HepG2 (cell line): ENCODE measurements around the gene RAB6B. TPM values are rescaled to one million over a fixed set of nuclear protein-coding genes. Genes with fewer than 3 reads are reported as not detected.

ENCODE experiments used
- ATAC-seq: fragments of 200-7000 bp; cut with Tn5 transposase; 3 replicates; pipeline ENCODE4 v1.9.1; 2020; ENCODE audit warnings: mild to moderate bottlenecking, moderate library complexity
- BruUV-seq: library from RNA; stranded (reverse); fragments of 400-500 nt; replicated peaks from 2 replicates; lab custom pipeline; 2021; lab: Mats Ljungman, UMichigan
- CTCF ChIA-PET: fragments of 300-600 bp; formaldehyde crosslinking; extraction: SDS; loops from one replicate; lab custom pipeline; 2021; ENCODE audit warnings: low total read pairs, inconsistent platforms, low intra/inter-chr PET ratio; lab: Yijun Ruan, JAX
- POLR2A ChIA-PET: fragments of 350-600 bp; sonication (Branson Sonifier 250); formaldehyde crosslinking; loops from one replicate; lab custom pipeline; 2020; ENCODE audit warnings: antibody characterized with exemption, inconsistent platforms; lab: Yijun Ruan, JAX
- DNase-seq: peaks from one replicate; pipeline ENCODE4 v3.0.0-alpha.2; 2015; ENCODE audit warnings: low spot score
- FAIRE-seq: peaks from 3 replicates; lab custom pipeline; 2011; peaks lifted over from hg19 to GRCh38; lab: Jason Lieb, UNC
- H2AFZ ChIP-seq: one replicate; pipeline ENCODE4 v1.6.1; 2011; ENCODE audit warnings: low read length, inconsistent platforms
- H3K27ac ChIP-seq: fragments of 300-600 bp; 3 replicates; pipeline ENCODE4 v1.8.0; 2011; ENCODE audit warnings: mixed run types, mild to moderate bottlenecking, mixed read lengths, low read length, inconsistent platforms; ENCODE audit not compliant: insufficient read depth; ENCODE audit errors: extremely low read length
- H3K27me3 ChIP-seq, 2 experiments: fragments of 200-600 bp in 1 of 2; 2 replicates in 1 of 2; 3 replicates in 1 of 2; pipeline versions ENCODE4 v1.6.0 to v1.8.0; 2011; ENCODE audit warnings: low read length in 2 of 2, mild to moderate bottlenecking in 2 of 2, moderate library complexity in 2 of 2, inconsistent platforms in 1 of 2; ENCODE audit not compliant: insufficient read depth in 2 of 2, control insufficient read depth in 1 of 2
- H3K36me3 ChIP-seq, 2 experiments: fragments of 200-600 bp in 1 of 2; replicated peaks in 1 of 2; 2 replicates in 1 of 2; 3 replicates in 1 of 2; pipeline versions ENCODE4 v1.5.1 to v1.8.0; 2011; ENCODE audit warnings: low read length in 2 of 2, inconsistent platforms in 1 of 2; ENCODE audit not compliant: insufficient read depth in 2 of 2, control insufficient read depth in 1 of 2
- H3K4me1 ChIP-seq: 2 replicates; pipeline ENCODE4 v1.5.1; 2012; ENCODE audit warnings: low read length, inconsistent platforms; ENCODE audit not compliant: insufficient read depth
- H3K4me2 ChIP-seq: 2 replicates; pipeline ENCODE4 v1.6.0; 2011; ENCODE audit warnings: low read depth, low read length, inconsistent platforms
- H3K4me3 ChIP-seq, 3 experiments: fragments of 200-600 bp in 1 of 3; sonication (generic), shearing (Covaris generic) in 1 of 3; replicated peaks in 1 of 3; 2 replicates each; pipeline ENCODE4 v1.5.1; 2011 to 2016; ENCODE audit warnings: low read length in 3 of 3, inconsistent platforms in 2 of 3, low read depth in 2 of 3, mild to moderate bottlenecking in 2 of 3, control low read depth in 1 of 3, mixed read lengths in 1 of 3; ENCODE audit not compliant: insufficient read depth in 1 of 3
- H3K79me2 ChIP-seq: one replicate; pipeline ENCODE4 v1.6.1; 2011; ENCODE audit warnings: low read length, inconsistent platforms; ENCODE audit not compliant: insufficient read depth
- H3K9ac ChIP-seq: 2 replicates; pipeline ENCODE4 v1.6.0; 2011; ENCODE audit warnings: mild to moderate bottlenecking, low read depth, low read length, inconsistent platforms; ENCODE audit not compliant: insufficient read depth
- H3K9me3 ChIP-seq: 2 replicates; pipeline ENCODE4 v1.5.1; 2012; ENCODE audit warnings: mild to moderate bottlenecking, low read length
- H4K20me1 ChIP-seq: 2 replicates; pipeline ENCODE4 v1.6.0; 2011; ENCODE audit warnings: inconsistent platforms, mild to moderate bottlenecking, low read length, moderate library complexity; ENCODE audit not compliant: insufficient read depth
- FOSL1 ChIP-seq: sonication (generic); formaldehyde crosslinking; IDR thresholded peaks from 2 replicates; pipeline ENCODE4 v1.9.0; 2021; ENCODE audit warnings: missing genetic modification reagents, borderline replicate concordance
- KDM5A ChIP-seq: fragments of 200-600 bp; sonication (generic); IDR thresholded peaks from 2 replicates; pipeline ENCODE4 v1.7.0; 2018; ENCODE audit warnings: antibody characterized with exemption, mild to moderate bottlenecking, low read length, borderline replicate concordance
- KMT2B ChIP-seq: IDR thresholded peaks from 2 replicates; pipeline ENCODE4 v1.6.1; 2016; ENCODE audit warnings: missing genetic modification reagents, missing compliant biosample characterization
- MLLT10 ChIP-seq: sonication (generic); formaldehyde crosslinking; IDR thresholded peaks from 2 replicates; pipeline ENCODE4 v1.4.0; 2020; ENCODE audit warnings: missing genetic modification reagents
- NFIC ChIP-seq: IDR thresholded peaks from 2 replicates; pipeline ENCODE4 v1.6.1; 2012; ENCODE audit warnings: mild to moderate bottlenecking, low read length, inconsistent platforms
- TBX2 ChIP-seq: sonication (generic); formaldehyde crosslinking; IDR thresholded peaks from 2 replicates; pipeline ENCODE4 v1.5.0; 2020; ENCODE audit warnings: missing genetic modification reagents, mild to moderate bottlenecking, borderline replicate concordance
- ZNF256 ChIP-seq: sonication (generic); formaldehyde crosslinking; conservative IDR thresholded peaks from 2 replicates; pipeline ENCODE4 v1.4.0; 2020; ENCODE audit warnings: missing genetic modification reagents
- ZNF264 ChIP-seq: sonication (generic); formaldehyde crosslinking; IDR thresholded peaks from 2 replicates; pipeline ENCODE4 v1.4.0; 2020; ENCODE audit warnings: missing genetic modification reagents
- WGBS: methylation state at CpG from one replicate; pipeline ENCODE4 v1.1.6; 2017; ENCODE audit warnings: low lambda C conversion rate; 5-methylcytosine and 5-hydroxymethylcytosine counted together
- in situ Hi-C: cut with HindIII; loops from 2 replicates; pipeline ENCODE4 v1.10.0; 2017; ENCODE audit warnings: low pct_unique_long_range_greater_than_20kb; ENCODE audit not compliant: extremely low pct_ligation_motif_present
- intact Hi-C: fragments of 100-400 bp; cut with micrococcal nuclease; formaldehyde crosslinking; loops from one replicate; pipeline ENCODE4 v1.10.0; 2022; ENCODE audit not compliant: unreplicated experiment
- polyA plus RNA-seq, 8 experiments: library from polyadenylated mRNA; depleted of rRNA in 3 of 8; stranded (reverse) in 7 of 8; unstranded in 1 of 8; fragments of >200 nt; fragmentation: Illumina TruSeq in 4 of 8; extraction: Trizol in 4 of 8; gene quantifications; 2 replicates each; pipeline versions ENCODE4 v1.2.1 to v1.2.3, GENCODE V29; 2011 to 2016; ENCODE audit warnings: low read depth in 4 of 8, missing spikeins in 1 of 8, mixed read lengths in 1 of 8; ENCODE audit not compliant: insufficient read depth in 1 of 8
- total RNA-seq, 5 experiments: library from RNA; depleted of rRNA; stranded (reverse); fragments of >200 nt; fragmentation: Illumina TruSeq; extraction: Trizol; gene quantifications; 2 replicates each; pipeline ENCODE4 v1.2.3, GENCODE V29; 2016; ENCODE audit warnings: low read depth in 1 of 5
- TF ChIP-seq, protein P1 (sequence below): IDR thresholded peaks from 2 replicates; pipeline ENCODE4 v1.6.1; 2012; ENCODE audit warnings: low read depth, low read length, improper control_type of control experiment
- TF ChIP-seq, protein P2 (sequence below): sonication (generic); formaldehyde crosslinking; IDR thresholded peaks from 2 replicates; pipeline ENCODE4 v1.5.0; 2020; ENCODE audit warnings: missing genetic modification reagents

The RAB6B gene
- total and polyA plus RNA-seq, 2 of the 13 experiments (the other 11 are each of a cell fraction or from before 2014, with no cell fraction given) = 0.16 TPM; not detected in 1

DNA sequence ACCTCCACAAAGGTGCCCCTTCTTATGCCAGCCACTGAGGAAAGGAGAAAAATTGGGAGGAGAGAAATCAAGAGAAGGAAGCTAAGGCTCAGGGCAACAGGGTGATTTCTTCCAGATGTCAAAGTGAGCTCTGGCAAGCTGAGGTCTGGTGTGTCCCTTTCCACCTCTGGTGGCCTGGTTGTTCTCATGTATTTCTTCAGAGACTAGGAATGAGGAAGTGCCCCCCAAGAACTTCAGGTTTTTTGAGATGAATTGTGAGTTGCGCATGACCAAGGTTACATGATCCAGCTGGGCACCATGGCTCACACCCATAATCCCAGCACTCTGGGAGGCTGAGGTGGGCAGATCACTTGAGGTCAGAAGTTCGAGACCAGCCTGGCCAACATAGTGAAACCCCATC lies 5.6 kb downstream of the RAB6B start (continued):
- TF ChIP-seq, protein P1, sequence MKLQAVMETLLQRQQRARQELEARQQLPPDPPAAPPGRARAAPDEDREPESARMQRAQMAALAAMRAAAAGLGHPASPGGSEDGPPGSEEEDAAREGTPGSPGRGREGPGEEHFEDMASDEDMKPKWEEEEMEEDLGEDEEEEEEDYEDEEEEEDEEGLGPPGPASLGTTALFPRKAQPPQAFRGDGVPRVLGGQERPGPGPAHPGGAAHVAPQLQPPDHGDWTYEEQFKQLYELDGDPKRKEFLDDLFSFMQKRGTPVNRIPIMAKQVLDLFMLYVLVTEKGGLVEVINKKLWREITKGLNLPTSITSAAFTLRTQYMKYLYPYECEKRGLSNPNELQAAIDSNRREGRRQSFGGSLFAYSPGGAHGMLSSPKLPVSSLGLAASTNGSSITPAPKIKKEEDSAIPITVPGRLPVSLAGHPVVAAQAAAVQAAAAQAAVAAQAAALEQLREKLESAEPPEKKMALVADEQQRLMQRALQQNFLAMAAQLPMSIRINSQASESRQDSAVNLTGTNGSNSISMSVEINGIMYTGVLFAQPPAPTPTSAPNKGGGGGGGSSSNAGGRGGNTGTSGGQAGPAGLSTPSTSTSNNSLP = no peak
- TF ChIP-seq, protein P2, sequence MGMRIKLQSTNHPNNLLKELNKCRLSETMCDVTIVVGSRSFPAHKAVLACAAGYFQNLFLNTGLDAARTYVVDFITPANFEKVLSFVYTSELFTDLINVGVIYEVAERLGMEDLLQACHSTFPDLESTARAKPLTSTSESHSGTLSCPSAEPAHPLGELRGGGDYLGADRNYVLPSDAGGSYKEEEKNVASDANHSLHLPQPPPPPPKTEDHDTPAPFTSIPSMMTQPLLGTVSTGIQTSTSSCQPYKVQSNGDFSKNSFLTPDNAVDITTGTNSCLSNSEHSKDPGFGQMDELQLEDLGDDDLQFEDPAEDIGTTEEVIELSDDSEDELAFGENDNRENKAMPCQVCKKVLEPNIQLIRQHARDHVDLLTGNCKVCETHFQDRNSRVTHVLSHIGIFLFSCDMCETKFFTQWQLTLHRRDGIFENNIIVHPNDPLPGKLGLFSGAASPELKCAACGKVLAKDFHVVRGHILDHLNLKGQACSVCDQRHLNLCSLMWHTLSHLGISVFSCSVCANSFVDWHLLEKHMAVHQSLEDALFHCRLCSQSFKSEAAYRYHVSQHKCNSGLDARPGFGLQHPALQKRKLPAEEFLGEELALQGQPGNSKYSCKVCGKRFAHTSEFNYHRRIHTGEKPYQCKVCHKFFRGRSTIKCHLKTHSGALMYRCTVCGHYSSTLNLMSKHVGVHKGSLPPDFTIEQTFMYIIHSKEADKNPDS (CRISPR knock-in tag) = no peak
- TF ChIP-seq TBX2 (CRISPR knock-in tag) (no peak), MLLT10 (CRISPR knock-in tag) (no peak), NFIC (no peak), ZNF256 (no peak)

DNA sequence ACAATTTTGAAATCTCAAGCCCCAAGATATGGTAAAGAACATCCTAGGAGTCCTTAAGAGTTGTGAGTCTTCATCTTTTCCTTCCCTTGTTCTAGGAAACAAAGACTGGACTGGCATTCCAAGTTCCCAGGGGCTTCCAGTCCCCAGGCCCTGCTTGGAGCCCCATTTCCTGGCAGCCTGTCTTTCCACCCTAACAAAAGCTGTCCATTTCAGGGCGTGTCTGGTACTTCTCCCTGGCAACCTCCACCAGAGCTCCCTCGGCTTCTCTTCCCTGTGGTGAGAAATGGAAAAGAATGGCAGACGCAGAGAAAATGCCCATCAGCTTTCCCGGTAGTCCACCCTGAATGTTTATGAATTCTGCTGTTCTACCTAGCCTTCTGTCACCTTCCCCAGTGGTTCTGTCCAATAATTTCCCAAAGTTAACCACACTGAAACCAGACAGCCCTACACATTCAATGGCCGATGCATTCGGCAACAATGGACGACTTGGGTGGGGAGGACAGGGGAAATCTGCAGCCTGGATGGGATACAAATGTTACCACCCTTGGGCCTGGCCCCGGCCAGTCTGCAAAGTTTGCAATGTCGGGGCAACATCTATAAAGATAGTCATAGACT lies 6.8 kb downstream of the RAB6B start:
- no peak overlapping the region for H2AFZ ChIP-seq
- CTCF ChIA-PET = no interaction called here
- no peaks in the 10 kb centered on the region for H3K4me1 ChIP-seq
- H4K20me1 ChIP-seq = no peaks in the 10 kb centered on the region
- intact Hi-C loops (no loop called here), in situ Hi-C loops (no loop called here)
- no peaks in the 10 kb centered on the region for H3K9me3 ChIP-seq
- FAIRE-seq (no peak), ATAC-seq (no peak), DNase-seq (no peak)
- no peak overlapping the region for H3K4me2 ChIP-seq
- no peak overlapping the region for H3K27ac ChIP-seq
- no peak overlapping the region for H3K4me3 ChIP-seq
- BruUV-seq = no TSS peak
- H3K79me2 ChIP-seq = no peaks in the 10 kb centered on the region
- peaks cover 4 to 42% of the 10 kb centered on the region in 2 experiments; a peak in 4 of 5 replicates for H3K27me3 ChIP-seq
- H3K9ac ChIP-seq = no peak overlapping the region
- POLR2A ChIA-PET = no interaction called here
- H3K36me3 ChIP-seq = no peaks in the 10 kb centered on the region
- WGBS = 8% methylated on average over 9 of the region's 9 CpGs
- no peak for TF ChIP-seq ZNF264 (CRISPR knock-in tag)
- no peak for TF ChIP-seq KMT2B
- no peak for TF ChIP-seq KDM5A
- no peak for TF ChIP-seq FOSL1
